Activated CD4-positive, alpha-beta T cell treated with anti-CD3 and anti-CD28 coated beads, Interleukin-2, amount 50 U/mL, for 24 hours (primary cell): ENCODE measurements around the gene MTERF4.
A peak's percentile ranks its signal among the peaks of the same experiment; 100 is the strongest.
"Not testable (repeated sequence)": the region's sequence is repeated elsewhere in the genome, so short reads cannot be mapped to it uniquely, and the experiment has no call there.

Source experiments
- DNase-seq, 2 donors: peaks; one replicate each; pipeline ENCODE4 v3.0.0-alpha.2; 2020; ENCODE audit warnings: low read depth in 1 of 2, low spot score in 1 of 2

Gene MTERF4

GRCh38 chr2:241112046-241112445, 10.0 kb upstream of the MTERF4 start:
- no peak for DNase-seq

- DNase-seq: no peak
These were observed 9.3 kb upstream of the MTERF4 start for GRCh38 chr2:241111440-241111805.

- no peak for DNase-seq
These were observed 8.7 kb upstream of the MTERF4 start for GRCh38 chr2:241110607-241111439.

- no peak for DNase-seq
These were observed 8.1 kb upstream of the MTERF4 start for GRCh38 chr2:241110089-241110606.

GRCh38 chr2:241109210-241110088, 7.4 kb upstream of the MTERF4 start:
- DNase-seq: no peak

GRCh38 chr2:241108271-241109209, 6.5 kb upstream of the MTERF4 start:
- DNase-seq: no peak

GRCh38 chr2:241107031-241107783, 5.1 kb upstream of the MTERF4 start:
- no peak for DNase-seq

- no peak for DNase-seq
These were observed 3.6 kb upstream of the MTERF4 start for GRCh38 chr2:241105641-241106040.

GRCh38 chr2:241104611-241105010, 2.5 kb upstream of the MTERF4 start:
- DNase-seq: not testable (repeated sequence)

GRCh38 chr2:241103176-241103595, 1.1 kb upstream of the MTERF4 start:
- DNase-seq: no peak

- no peak for DNase-seq
These were observed 2.8 kb downstream of the MTERF4 start for GRCh38 chr2:241099246-241099645.

- DNase-seq: no peak
These were observed 5.1 kb downstream of the MTERF4 start for GRCh38 chr2:241096979-241097378.

- peak in 1 of 2 donors; percentile 29 for DNase-seq
These were observed 6.3 kb downstream of the MTERF4 start for GRCh38 chr2:241095594-241096290.

GRCh38 chr2:241094924-241095420, 7.1 kb downstream of the MTERF4 start:
- DNase-seq: no peak

GRCh38 chr2:241094172-241094571, 7.9 kb downstream of the MTERF4 start:
- no peak for DNase-seq

GRCh38 chr2:241093133-241093781, 8.8 kb downstream of the MTERF4 start:
- not testable (repeated sequence) for DNase-seq

- no peak for DNase-seq
These were observed 9.4 kb downstream of the MTERF4 start for GRCh38 chr2:241092677-241093076.

GRCh38 chr2:241091734-241092445, 10.2 kb downstream of the MTERF4 start:
- DNase-seq: no peak
